Prostate gland (tissue), 2 donors: Measurements from ENCODE around the gene WNK4.

Experiments used
- CTCF ChIP-seq, 4 experiments: fragments of 200-600 bp in 2 of 4; fragments of 450-650 bp in 2 of 4; sonication (generic) in 2 of 4; IDR thresholded peaks; 1 replicate in 3 of 4; 2 replicates in 1 of 4; pipeline ENCODE4 v1.5.1; 2016 to 2019; ENCODE audit warnings: antibody characterized with exemption in 4 of 4, mild to moderate bottlenecking in 2 of 4, moderate library complexity in 2 of 4
- POLR2A ChIP-seq: fragments of 450-650 bp; IDR thresholded peaks from one replicate; pipeline ENCODE4 v1.6.1; 2016; ENCODE audit warnings: antibody characterized with exemption, mild to moderate bottlenecking
- POLR2AphosphoS5 ChIP-seq: sonication (generic); formaldehyde crosslinking; IDR thresholded peaks from one replicate; pipeline ENCODE4 v1.6.1; 2017; ENCODE audit warnings: antibody characterized with exemption

- TF ChIP-seq POLR2AphosphoS5 (no peak), CTCF (IDR thresholded peaks at IDR 0.05) (no peak), POLR2A (no peak)
These were observed 38.0 kb downstream of the WNK4 start for GRCh38 chr17:42818379-42818778.
